HepG2 (cell line): Measurements from ENCODE around the gene FRK. TPM values are rescaled to one million over a fixed set of nuclear protein-coding genes. Genes with fewer than 3 reads are reported as not detected.

ENCODE experiments used
- ASH2L ChIP-seq: fragments of 300-600, 200-600 bp; sonication (generic); IDR thresholded peaks from 2 replicates; pipeline ENCODE4 v1.7.0; 2017; ENCODE audit warnings: low read depth, mild to moderate bottlenecking, moderate library complexity, mixed read lengths, low read length; ENCODE audit not compliant: insufficient read length
- ATF1 ChIP-seq: IDR thresholded peaks from 2 replicates; pipeline ENCODE4 v1.6.1; 2016; ENCODE audit warnings: mild to moderate bottlenecking, control low read depth
- CC2D1A ChIP-seq: sonication (generic); formaldehyde crosslinking; IDR thresholded peaks from 2 replicates; pipeline ENCODE4 v1.8.1; 2023; ENCODE audit warnings: mild to moderate bottlenecking, missing genetic modification reagents
- DZIP1 ChIP-seq: sonication (generic); formaldehyde crosslinking; IDR thresholded peaks from 2 replicates; pipeline ENCODE4 v1.5.0; 2020; ENCODE audit warnings: mild to moderate bottlenecking, missing genetic modification reagents
- EEA1 ChIP-seq: sonication (generic); formaldehyde crosslinking; IDR thresholded peaks from 2 replicates; pipeline ENCODE4 v1.5.1; 2020; ENCODE audit warnings: mild to moderate bottlenecking, missing genetic modification reagents, borderline replicate concordance
- KAT2B ChIP-seq: fragments of 150-350 bp; IDR thresholded peaks from 2 replicates; pipeline ENCODE4 v1.6.1; 2014; ENCODE audit warnings: low read depth, low read length, borderline replicate concordance
- MAFK ChIP-seq, 2 experiments: IDR thresholded peaks in 1 of 2; conservative IDR thresholded peaks in 1 of 2; 2 replicates each; pipeline ENCODE4 v1.6.1; 2011; ENCODE audit warnings: improper control_type of control experiment in 2 of 2, low read length in 2 of 2
- MLX ChIP-seq: IDR thresholded peaks from 2 replicates; pipeline ENCODE4 v1.6.1; 2016
- NFE2L1 ChIP-seq: sonication (generic); formaldehyde crosslinking; IDR thresholded peaks from 2 replicates; pipeline ENCODE4 v1.4.0; 2020; ENCODE audit warnings: missing genetic modification reagents, mild to moderate bottlenecking, borderline replicate concordance
- RARA ChIP-seq: IDR thresholded peaks from 2 replicates; pipeline ENCODE4 v1.6.1; 2016; ENCODE audit warnings: missing genetic modification reagents, missing compliant biosample characterization
- THAP7 ChIP-seq: sonication (generic); formaldehyde crosslinking; IDR thresholded peaks from 2 replicates; pipeline ENCODE4 v1.8.1; 2023; ENCODE audit warnings: mild to moderate bottlenecking, missing genetic modification reagents
- USF2 ChIP-seq, 2 experiments: sonication (generic) in 1 of 2; formaldehyde crosslinking in 1 of 2; IDR thresholded peaks; 2 replicates each; pipeline versions ENCODE4 v1.5.1 to v1.6.1; 2011 to 2020; ENCODE audit warnings: borderline replicate concordance in 1 of 2, low read depth in 1 of 2, low read length in 1 of 2, mild to moderate bottlenecking in 1 of 2, missing genetic modification reagents in 1 of 2, moderate library complexity in 1 of 2
- ZBTB8A ChIP-seq: sonication (generic); formaldehyde crosslinking; IDR thresholded peaks from 2 replicates; pipeline ENCODE4 v1.4.0; 2020; ENCODE audit warnings: mild to moderate bottlenecking, low read depth, missing genetic modification reagents, borderline replicate concordance
- ZNF101 ChIP-seq: sonication (generic); formaldehyde crosslinking; IDR thresholded peaks from 2 replicates; pipeline ENCODE4 v1.4.0; 2020; ENCODE audit warnings: mild to moderate bottlenecking, low read depth, missing genetic modification reagents, borderline replicate concordance
- ZNF607 ChIP-seq: sonication (generic); formaldehyde crosslinking; IDR thresholded peaks from 2 replicates; pipeline ENCODE4 v1.5.1; 2020; ENCODE audit warnings: missing genetic modification reagents, mild to moderate bottlenecking, borderline replicate concordance
- ZNF629 ChIP-seq: sonication (generic); formaldehyde crosslinking; conservative IDR thresholded peaks from 2 replicates; pipeline ENCODE4 v1.5.0; 2020; ENCODE audit warnings: missing genetic modification reagents
- ZNF704 ChIP-seq: sonication (generic); formaldehyde crosslinking; IDR thresholded peaks from 2 replicates; pipeline ENCODE4 v1.8.1; 2023; ENCODE audit warnings: mild to moderate bottlenecking, inconsistent platforms, moderate library complexity, missing genetic modification reagents, borderline replicate concordance
- polyA plus RNA-seq, 8 experiments: library from polyadenylated mRNA; depleted of rRNA in 3 of 8; stranded (reverse) in 7 of 8; unstranded in 1 of 8; fragments of >200 nt; fragmentation: Illumina TruSeq in 4 of 8; extraction: Trizol in 4 of 8; gene quantifications; 2 replicates each; pipeline versions ENCODE4 v1.2.1 to v1.2.3, GENCODE V29; 2011 to 2016; ENCODE audit warnings: low read depth in 4 of 8, missing spikeins in 1 of 8, mixed read lengths in 1 of 8; ENCODE audit not compliant: insufficient read depth in 1 of 8
- total RNA-seq, 5 experiments: library from RNA; depleted of rRNA; stranded (reverse); fragments of >200 nt; fragmentation: Illumina TruSeq; extraction: Trizol; gene quantifications; 2 replicates each; pipeline ENCODE4 v1.2.3, GENCODE V29; 2016; ENCODE audit warnings: low read depth in 1 of 5
- TF ChIP-seq, protein P1 (sequence below): sonication (generic); formaldehyde crosslinking; IDR thresholded peaks from 2 replicates; pipeline ENCODE4 v1.4.0; 2020; ENCODE audit warnings: missing genetic modification reagents, low read depth, mild to moderate bottlenecking, borderline replicate concordance
- TF ChIP-seq, protein P2 (sequence below): sonication (generic); formaldehyde crosslinking; IDR thresholded peaks from 2 replicates; pipeline ENCODE4 v1.8.1; 2023; ENCODE audit warnings: mild to moderate bottlenecking, missing genetic modification reagents, borderline replicate concordance

FRK gene
- total and polyA plus RNA-seq, 2 of the 13 experiments (the other 11 are each of a cell fraction or from before 2014, with no cell fraction given) = 1.3 to 2.9 TPM

- no peak for TF ChIP-seq MAFK (conservative IDR thresholded peaks at IDR 0.05 in 1 of 2, IDR thresholded peaks at IDR 0.05 in 1 of 2; ENCODE audit: low read length in 2 of 2)
- TF ChIP-seq MLX = no peak
- no peak for TF ChIP-seq ZBTB8A (CRISPR knock-in tag)
- no peak; the same call in none of the 2 replicates for TF ChIP-seq RARA (CRISPR knock-in tag)
- TF ChIP-seq ZNF101 = no peak
- TF ChIP-seq ATF1 (CRISPR knock-in tag) = peak; percentile 52; the same call in 1 of the 2 replicates
- TF ChIP-seq NFE2L1 (CRISPR knock-in tag) = no peak
- TF ChIP-seq ASH2L = peak; percentile 77
- TF ChIP-seq THAP7 (CRISPR knock-in tag) = no peak
- no peak for TF ChIP-seq EEA1
- TF ChIP-seq, protein P1, sequence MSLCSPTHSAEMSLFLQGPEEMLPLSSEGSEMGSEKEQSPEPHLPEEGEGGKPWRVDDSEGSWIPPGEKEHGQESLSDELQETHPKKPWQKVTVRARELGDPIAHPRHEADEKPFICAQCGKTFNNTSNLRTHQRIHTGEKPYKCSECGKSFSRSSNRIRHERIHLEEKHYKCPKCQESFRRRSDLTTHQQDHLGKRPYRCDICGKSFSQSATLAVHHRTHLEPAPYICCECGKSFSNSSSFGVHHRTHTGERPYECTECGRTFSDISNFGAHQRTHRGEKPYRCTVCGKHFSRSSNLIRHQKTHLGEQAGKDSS = no peak; the same call in 1 of the 2 replicates
- TF ChIP-seq USF2 (IDR thresholded peaks at IDR 0.05; ENCODE audit: low read depth, low read length) = no peak
- no peak for TF ChIP-seq USF2 (CRISPR knock-in tag; IDR thresholded peaks at IDR 0.05; ENCODE audit: borderline replicate concordance)
- TF ChIP-seq KAT2B = no peak
- TF ChIP-seq ZNF607 (CRISPR knock-in tag) = no peak; the same call in 1 of the 2 replicates
- TF ChIP-seq ZNF629 = no peak
- no peak for TF ChIP-seq CC2D1A (CRISPR knock-in tag)
- no peak; the same call in 1 of the 2 replicates for TF ChIP-seq ZNF704 (CRISPR knock-in tag)
- no peak for TF ChIP-seq DZIP1 (CRISPR knock-in tag)
- TF ChIP-seq, protein P2, sequence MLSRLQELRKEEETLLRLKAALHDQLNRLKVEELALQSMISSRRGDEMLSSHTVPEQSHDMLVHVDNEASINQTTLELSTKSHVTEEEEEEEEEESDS (CRISPR knock-in tag) = no peak
Measured at GRCh38 chr6:116060572-116061283, at the start of gene FRK (continued).
